Spleen (tissue), 7 donors: ENCODE results near the gene EMX1.

Experiments
- POLR2A ChIP-seq, 3 donors: fragments of 450-650 bp; IDR thresholded peaks; one replicate each; pipeline ENCODE4 v1.5.1; 2017; ENCODE audit warnings: antibody characterized with exemption in 3 of 3, mild to moderate bottlenecking in 1 of 3
- TF ChIP-seq, protein P1 (sequence below), 11 experiments: fragments of 200-600 bp in 7 of 11; fragments of 450-650 bp in 4 of 11; sonication (generic) in 4 of 11; IDR thresholded peaks in 8 of 11; conservative IDR thresholded peaks in 3 of 11; 1 replicate in 7 of 11; 2 replicates in 4 of 11; pipeline versions ENCODE4 v1.4.0 to v1.8.0; 2016 to 2021; ENCODE audit warnings: antibody characterized with exemption in 11 of 11, inconsistent platforms in 4 of 11, mild to moderate bottlenecking in 1 of 11
- donor health status: DM: no; HTN: no; CAD: no; lungs with moderate emphysema.
- donor health status: DM: no; HTN: no; CAD: no.
- donor health status: DM: no; HTN: no; CAD: no.

DNA sequence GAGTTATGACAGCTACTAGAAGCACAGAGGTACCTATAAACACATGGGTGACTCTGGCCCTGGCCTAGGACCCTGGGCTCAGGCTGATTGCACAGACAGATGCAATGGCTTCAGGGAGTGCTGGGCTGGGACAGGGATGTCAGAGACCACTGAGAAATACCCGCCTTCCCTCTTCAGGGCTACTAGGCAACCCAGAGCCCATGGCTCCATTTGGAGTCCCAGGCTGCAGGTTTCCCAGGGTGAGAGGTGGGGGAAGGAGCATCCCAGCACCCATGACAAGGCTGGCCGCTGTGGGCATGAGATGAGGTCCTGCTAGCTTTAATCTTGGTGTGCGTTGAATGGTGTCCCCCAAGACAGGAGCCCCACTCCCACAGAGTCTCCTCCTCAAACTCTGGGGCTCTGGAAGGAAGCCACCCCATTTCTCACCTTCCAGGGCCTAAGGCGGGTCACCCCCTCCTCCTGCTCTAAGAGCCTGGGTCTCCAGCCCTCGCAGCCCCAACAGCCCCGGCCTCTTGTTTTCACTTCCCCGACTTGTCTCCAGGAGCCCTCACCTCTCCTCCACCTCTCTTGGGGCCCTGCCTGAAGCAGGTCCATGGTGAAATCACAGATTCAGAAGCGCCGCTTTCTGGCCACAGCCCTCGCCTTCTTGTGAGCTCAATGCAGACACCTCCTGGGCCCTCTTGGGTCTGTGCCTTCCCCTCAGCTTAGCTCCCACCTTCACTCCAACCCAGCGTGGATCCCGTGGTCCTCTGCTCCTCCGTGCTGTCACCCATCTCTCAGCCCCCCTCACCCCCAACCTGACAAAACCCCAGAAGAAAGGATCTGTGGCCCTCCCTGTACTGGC is 41.4 kb downstream of the EMX1 start:
- TF ChIP-seq, protein P1, sequence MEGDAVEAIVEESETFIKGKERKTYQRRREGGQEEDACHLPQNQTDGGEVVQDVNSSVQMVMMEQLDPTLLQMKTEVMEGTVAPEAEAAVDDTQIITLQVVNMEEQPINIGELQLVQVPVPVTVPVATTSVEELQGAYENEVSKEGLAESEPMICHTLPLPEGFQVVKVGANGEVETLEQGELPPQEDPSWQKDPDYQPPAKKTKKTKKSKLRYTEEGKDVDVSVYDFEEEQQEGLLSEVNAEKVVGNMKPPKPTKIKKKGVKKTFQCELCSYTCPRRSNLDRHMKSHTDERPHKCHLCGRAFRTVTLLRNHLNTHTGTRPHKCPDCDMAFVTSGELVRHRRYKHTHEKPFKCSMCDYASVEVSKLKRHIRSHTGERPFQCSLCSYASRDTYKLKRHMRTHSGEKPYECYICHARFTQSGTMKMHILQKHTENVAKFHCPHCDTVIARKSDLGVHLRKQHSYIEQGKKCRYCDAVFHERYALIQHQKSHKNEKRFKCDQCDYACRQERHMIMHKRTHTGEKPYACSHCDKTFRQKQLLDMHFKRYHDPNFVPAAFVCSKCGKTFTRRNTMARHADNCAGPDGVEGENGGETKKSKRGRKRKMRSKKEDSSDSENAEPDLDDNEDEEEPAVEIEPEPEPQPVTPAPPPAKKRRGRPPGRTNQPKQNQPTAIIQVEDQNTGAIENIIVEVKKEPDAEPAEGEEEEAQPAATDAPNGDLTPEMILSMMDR (IDR thresholded peaks at IDR 0.05 in 8 of 11, conservative IDR thresholded peaks at IDR 0.05 in 3 of 11): no peak
- TF ChIP-seq POLR2A (IDR thresholded peaks at IDR 0.05): no peak
